HepG2 (cell line): Measurements from ENCODE around the gene RABGGTA. TPM values are rescaled to one million over a fixed set of nuclear protein-coding genes. Genes with fewer than 3 reads are reported as not detected.

ENCODE experiments used
- AGO1 ChIP-seq: fragments of 200-400 bp; formaldehyde crosslinking; IDR thresholded peaks from 2 replicates; pipeline ENCODE4 v1.6.1; 2017; ENCODE audit warnings: mild to moderate bottlenecking, low read depth, low read length, moderate library complexity; ENCODE audit not compliant: poor library complexity, severe bottlenecking
- AGO2 ChIP-seq: fragments of 200-400 bp; formaldehyde crosslinking; optimal IDR thresholded peaks from 2 replicates; pipeline ENCODE3; 2017; ENCODE audit warnings: mild to moderate bottlenecking, low read depth, low read length, moderate library complexity
- BORCS8-MEF2B ChIP-seq: sonication (generic); formaldehyde crosslinking; IDR thresholded peaks from 2 replicates; pipeline ENCODE4 v1.8.0; 2022; ENCODE audit warnings: mild to moderate bottlenecking, missing genetic modification reagents
- CHCHD3 ChIP-seq: sonication (generic); formaldehyde crosslinking; IDR thresholded peaks from 2 replicates; pipeline ENCODE4 v1.8.0; 2022; ENCODE audit warnings: mild to moderate bottlenecking, missing genetic modification reagents, moderate library complexity
- CREM ChIP-seq, 2 experiments: sonication (generic) in 1 of 2; formaldehyde crosslinking in 1 of 2; IDR thresholded peaks; 2 replicates each; pipeline versions ENCODE4 v1.4.0 to v1.6.1; 2016 to 2020; ENCODE audit warnings: antibody characterized with exemption in 1 of 2, mild to moderate bottlenecking in 1 of 2, missing genetic modification reagents in 1 of 2
- RBFOX2 ChIP-seq: fragments of 200-400 bp; formaldehyde crosslinking; IDR thresholded peaks from 2 replicates; pipeline ENCODE4 v1.6.1; 2017; ENCODE audit warnings: low read depth, mild to moderate bottlenecking, low read length
- SAFB2 ChIP-seq: sonication (generic); formaldehyde crosslinking; IDR thresholded peaks from 2 replicates; pipeline ENCODE4 v1.5.1; 2020; ENCODE audit warnings: missing genetic modification reagents, low read depth, mild to moderate bottlenecking, borderline replicate concordance
- SRY ChIP-seq: sonication (generic); formaldehyde crosslinking; IDR thresholded peaks from 2 replicates; pipeline ENCODE4 v1.8.0; 2022; ENCODE audit warnings: mild to moderate bottlenecking, missing genetic modification reagents
- TBX3 ChIP-seq: fragments of 450-650 bp; IDR thresholded peaks from 2 replicates; pipeline ENCODE4 v1.6.1; 2017; ENCODE audit warnings: antibody characterized with exemption, mild to moderate bottlenecking, inconsistent platforms, borderline replicate concordance
- TEAD3 ChIP-seq: optimal IDR thresholded peaks from 2 replicates; pipeline ENCODE3; 2016; ENCODE audit warnings: borderline replicate concordance
- ZBTB33 ChIP-seq: sonication (generic); formaldehyde crosslinking; IDR thresholded peaks from 2 replicates; pipeline ENCODE4 v1.4.0; 2020; ENCODE audit warnings: missing genetic modification reagents
- ZBTB38 ChIP-seq: sonication (generic); formaldehyde crosslinking; IDR thresholded peaks from 2 replicates; pipeline ENCODE4 v1.5.1; 2020; ENCODE audit warnings: mild to moderate bottlenecking, missing genetic modification reagents
- ZFX ChIP-seq: sonication (generic); formaldehyde crosslinking; IDR thresholded peaks from 2 replicates; pipeline ENCODE4 v1.4.0; 2020; ENCODE audit warnings: mild to moderate bottlenecking, low read depth, missing genetic modification reagents, moderate library complexity
- ZNF329 ChIP-seq: sonication (generic); formaldehyde crosslinking; IDR thresholded peaks from 2 replicates; pipeline ENCODE4 v1.9.0; 2021; ENCODE audit warnings: low read depth, mild to moderate bottlenecking, missing genetic modification reagents
- ZNF331 ChIP-seq: sonication (generic); formaldehyde crosslinking; IDR thresholded peaks from 2 replicates; pipeline ENCODE4 v1.4.0; 2020; ENCODE audit warnings: missing genetic modification reagents
- ZNF747 ChIP-seq: sonication (generic); formaldehyde crosslinking; IDR thresholded peaks from 2 replicates; pipeline ENCODE4 v1.8.1; 2023; ENCODE audit warnings: missing genetic modification reagents, mild to moderate bottlenecking, borderline replicate concordance
- polyA plus RNA-seq, 8 experiments: library from polyadenylated mRNA; depleted of rRNA in 3 of 8; stranded (reverse) in 7 of 8; unstranded in 1 of 8; fragments of >200 nt; fragmentation: Illumina TruSeq in 4 of 8; extraction: Trizol in 4 of 8; gene quantifications; 2 replicates each; pipeline versions ENCODE4 v1.2.1 to v1.2.3, GENCODE V29; 2011 to 2016; ENCODE audit warnings: low read depth in 4 of 8, missing spikeins in 1 of 8, mixed read lengths in 1 of 8; ENCODE audit not compliant: insufficient read depth in 1 of 8
- total RNA-seq, 5 experiments: library from RNA; depleted of rRNA; stranded (reverse); fragments of >200 nt; fragmentation: Illumina TruSeq; extraction: Trizol; gene quantifications; 2 replicates each; pipeline ENCODE4 v1.2.3, GENCODE V29; 2016; ENCODE audit warnings: low read depth in 1 of 5

Gene RABGGTA
- total and polyA plus RNA-seq, 2 of the 13 experiments (the other 11 are each of a cell fraction or from before 2014, with no cell fraction given): 57.9 to 90.8 TPM

DNA sequence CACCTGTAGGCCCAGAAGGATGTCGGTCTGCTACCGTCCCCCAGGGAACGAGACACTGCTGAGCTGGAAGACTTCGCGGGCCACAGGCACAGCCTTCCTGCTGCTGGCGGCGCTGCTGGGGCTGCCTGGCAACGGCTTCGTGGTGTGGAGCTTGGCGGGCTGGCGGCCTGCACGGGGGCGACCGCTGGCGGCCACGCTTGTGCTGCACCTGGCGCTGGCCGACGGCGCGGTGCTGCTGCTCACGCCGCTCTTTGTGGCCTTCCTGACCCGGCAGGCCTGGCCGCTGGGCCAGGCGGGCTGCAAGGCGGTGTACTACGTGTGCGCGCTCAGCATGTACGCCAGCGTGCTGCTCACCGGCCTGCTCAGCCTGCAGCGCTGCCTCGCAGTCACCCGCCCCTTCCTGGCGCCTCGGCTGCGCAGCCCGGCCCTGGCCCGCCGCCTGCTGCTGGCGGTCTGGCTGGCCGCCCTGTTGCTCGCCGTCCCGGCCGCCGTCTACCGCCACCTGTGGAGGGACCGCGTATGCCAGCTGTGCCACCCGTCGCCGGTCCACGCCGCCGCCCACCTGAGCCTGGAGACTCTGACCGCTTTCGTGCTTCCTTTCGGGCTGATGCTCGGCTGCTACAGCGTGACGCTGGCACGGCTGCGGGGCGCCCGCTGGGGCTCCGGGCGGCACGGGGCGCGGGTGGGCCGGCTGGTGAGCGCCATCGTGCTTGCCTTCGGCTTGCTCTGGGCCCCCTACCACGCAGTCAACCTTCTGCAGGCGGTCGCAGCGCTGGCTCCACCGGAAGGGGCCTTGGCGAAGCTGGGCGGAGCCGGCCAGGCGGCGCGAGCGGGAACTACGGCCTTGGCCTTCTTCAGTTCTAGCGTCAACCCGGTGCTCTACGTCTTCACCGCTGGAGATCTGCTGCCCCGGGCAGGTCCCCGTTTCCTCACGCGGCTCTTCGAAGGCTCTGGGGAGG, 39.5 kb upstream of the RABGGTA start, which contains the start of gene LTB4R (continued):
- peak; percentile 69 for TF ChIP-seq RBFOX2
- TF ChIP-seq SAFB2 (CRISPR knock-in tag): 0 out of 2 replicates have a peak, but pooled peaks have one; percentile 68
- peak; percentile 84; the same call in 1 of the 2 replicates for TF ChIP-seq CHCHD3 (CRISPR knock-in tag)
- no peak for TF ChIP-seq TBX3
- TF ChIP-seq ZNF331: no peak
- TF ChIP-seq ZNF329 (CRISPR knock-in tag): 0 out of 2 replicates have a peak, but pooled peaks have one; percentile 49
- TF ChIP-seq CREM (IDR thresholded peaks at IDR 0.05): no peak
- peak; percentile 39; the same call in 1 of the 2 replicates for TF ChIP-seq CREM (CRISPR knock-in tag; IDR thresholded peaks at IDR 0.05)
- peak; percentile 91 for TF ChIP-seq AGO2
- 0 out of 2 replicates have a peak, but pooled peaks have one; percentile 18 for TF ChIP-seq BORCS8-MEF2B
- 0 out of 2 replicates have a peak, but pooled peaks have one; percentile 26 for TF ChIP-seq ZFX (CRISPR knock-in tag)
- peak; percentile 2 for TF ChIP-seq TEAD3 (CRISPR knock-in tag)
- peak; percentile 60 for TF ChIP-seq AGO1
- peak; percentile 82 for TF ChIP-seq ZBTB33
- peak; percentile 21; the same call in 1 of the 2 replicates for TF ChIP-seq ZBTB38 (CRISPR knock-in tag)
- 0 out of 2 replicates have a peak, but pooled peaks have one; percentile 42 for TF ChIP-seq SRY (CRISPR knock-in tag)
- no peak for TF ChIP-seq ZNF747
- TF ChIP-seq, all 625 proteins: peak for 18
